NCI-H2107 treated with DMSO at 0.1 percent for 48 hours (cell line): Measurements from ENCODE around the gene ZFYVE28.
"Not testable (repeated sequence)": the region's sequence is repeated elsewhere in the genome, so short reads cannot be mapped to it uniquely, and the experiment has no call there.

ENCODE experiments used
- DNase-seq: peaks from one replicate; lab custom pipeline; 2025; ENCODE audit not compliant: unreplicated experiment; lab: John Stamatoyannopoulos, UW

ZFYVE28 gene

GRCh38 chr4:2393353-2394270 lies 24.8 kb downstream of the ZFYVE28 start:
- no peak for DNase-seq

DNA sequence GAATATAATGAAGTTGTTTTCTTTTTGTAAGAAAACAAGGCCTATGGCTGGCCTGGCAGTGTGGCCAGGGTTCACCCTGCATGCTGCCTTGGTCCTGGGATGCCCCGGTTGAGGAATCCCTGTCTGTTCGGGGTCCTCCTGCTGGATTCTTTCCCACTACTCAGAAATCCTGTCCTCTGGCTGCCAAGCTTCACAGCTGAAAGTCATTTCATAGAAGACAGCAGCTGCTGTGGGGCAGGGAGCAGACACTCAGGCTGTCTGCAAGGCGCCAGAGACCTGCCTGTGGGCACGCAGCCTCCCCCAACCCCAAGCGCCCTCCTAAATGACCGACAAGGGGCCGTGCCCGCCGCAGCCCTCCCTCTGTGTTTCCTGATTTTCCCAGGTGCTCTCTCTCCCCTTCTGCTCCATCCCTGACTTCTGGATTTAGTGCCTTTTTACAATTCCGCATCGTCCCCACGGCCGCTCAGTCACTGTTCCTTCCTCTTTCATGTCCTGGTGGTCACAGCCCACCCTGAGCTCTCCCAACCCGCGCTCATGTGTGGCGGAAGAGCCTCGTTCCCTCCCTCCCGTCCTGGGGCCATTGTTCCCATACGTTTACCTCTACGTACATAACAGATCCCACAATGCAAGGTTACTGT lies 27.5 kb downstream of the ZFYVE28 start:
- no peak for DNase-seq

DNA sequence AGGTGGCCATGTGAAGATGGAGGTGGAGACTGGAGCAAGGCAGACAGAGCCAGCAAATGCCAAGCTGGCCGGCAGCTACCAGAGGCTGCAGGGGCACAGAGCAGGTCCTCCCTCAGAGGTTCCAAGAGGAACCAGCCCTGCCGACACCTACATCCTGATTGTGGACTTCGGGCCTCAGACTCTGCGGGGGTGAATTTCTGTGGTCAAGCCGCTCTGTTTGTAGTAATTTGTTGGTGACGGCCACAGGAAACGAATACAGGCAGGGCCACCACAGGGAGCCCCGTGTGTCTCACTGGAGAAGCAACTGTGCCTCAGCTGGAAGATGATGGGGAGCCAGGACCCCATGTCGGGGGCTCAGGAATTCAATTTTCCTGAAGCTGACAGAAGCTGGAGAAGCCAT lies 28.3 kb downstream of the ZFYVE28 start:
- no peak for DNase-seq

- no peak for DNase-seq
These were observed 28.8 kb downstream of the ZFYVE28 start for GRCh38 chr4:2389691-2390090.

- DNase-seq: no peak
These were observed 29.8 kb downstream of the ZFYVE28 start for GRCh38 chr4:2388429-2389182.

- DNase-seq: no peak
These were observed 30.6 kb downstream of the ZFYVE28 start for GRCh38 chr4:2387829-2388228.

GRCh38 chr4:2387218-2387617 lies 31.2 kb downstream of the ZFYVE28 start:
- no peak for DNase-seq

GRCh38 chr4:2386717-2387116 lies 31.7 kb downstream of the ZFYVE28 start:
- no peak for DNase-seq

GRCh38 chr4:2385516-2385915 lies 32.9 kb downstream of the ZFYVE28 start:
- DNase-seq: no peak

DNA sequence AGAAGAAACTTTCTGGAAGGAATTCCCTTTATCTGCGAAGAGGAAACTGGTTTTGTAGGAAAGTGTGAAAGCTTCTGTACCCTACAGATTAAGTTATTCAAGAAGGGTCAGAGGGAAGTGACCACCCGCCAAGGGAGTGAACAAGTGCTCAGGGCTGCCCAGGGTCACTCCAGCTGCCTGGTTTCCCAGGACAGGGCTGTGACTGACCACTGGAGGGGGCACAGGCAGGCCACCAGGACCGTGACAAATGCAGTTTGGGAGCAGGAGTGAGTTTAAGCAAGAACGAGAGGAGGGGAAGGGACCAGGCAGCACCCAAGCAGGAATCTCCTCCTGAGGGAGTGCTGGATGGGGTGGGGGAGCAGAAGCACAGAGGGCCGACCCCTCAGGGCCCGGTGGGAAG lies 34.2 kb downstream of the ZFYVE28 start:
- no peak for DNase-seq

GRCh38 chr4:2383760-2384159 lies 34.7 kb downstream of the ZFYVE28 start:
- DNase-seq: no peak

DNA sequence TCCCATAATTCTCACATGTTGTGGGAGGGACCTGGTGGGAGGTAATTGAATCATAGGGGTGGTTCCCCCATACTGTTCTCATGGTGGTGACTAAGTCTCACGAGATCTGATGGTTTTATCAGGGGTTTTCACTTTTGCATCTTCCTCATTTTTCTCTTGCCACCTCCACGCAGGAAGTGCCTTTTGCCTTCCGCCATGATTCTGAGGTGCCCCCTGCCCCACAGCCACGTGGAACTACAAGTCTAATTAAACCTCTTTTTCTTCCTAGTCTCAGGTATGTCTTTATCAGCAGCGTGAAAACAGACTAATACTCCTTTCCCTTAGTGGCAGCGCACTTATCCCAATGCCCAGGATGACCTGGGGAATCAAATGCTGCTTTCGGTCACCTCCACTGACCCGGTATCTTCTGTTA lies 35.2 kb downstream of the ZFYVE28 start:
- not testable (repeated sequence) for DNase-seq

- DNase-seq: not testable (repeated sequence)
These were observed 35.7 kb downstream of the ZFYVE28 start for GRCh38 chr4:2382769-2383202.

DNA sequence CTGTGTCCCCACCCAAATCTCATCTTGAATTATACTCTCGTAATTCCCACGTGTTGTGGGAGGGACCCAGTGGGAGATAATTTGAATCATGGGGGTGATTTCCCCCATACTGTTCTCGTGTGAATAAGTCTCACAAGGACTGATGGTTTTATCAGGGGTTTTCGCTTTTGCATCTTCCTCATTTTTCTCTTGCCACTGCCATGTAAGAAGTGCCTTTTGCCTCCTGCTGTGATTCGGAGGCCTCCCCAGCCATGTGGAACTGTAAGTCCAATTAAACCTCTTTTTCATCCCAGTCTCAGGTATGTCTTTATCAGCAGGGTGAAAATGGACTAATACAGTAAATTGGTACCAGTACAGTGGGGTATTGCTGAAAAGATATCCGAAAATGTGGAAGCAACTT lies 37.9 kb downstream of the ZFYVE28 start:
- not testable (repeated sequence) for DNase-seq

DNA sequence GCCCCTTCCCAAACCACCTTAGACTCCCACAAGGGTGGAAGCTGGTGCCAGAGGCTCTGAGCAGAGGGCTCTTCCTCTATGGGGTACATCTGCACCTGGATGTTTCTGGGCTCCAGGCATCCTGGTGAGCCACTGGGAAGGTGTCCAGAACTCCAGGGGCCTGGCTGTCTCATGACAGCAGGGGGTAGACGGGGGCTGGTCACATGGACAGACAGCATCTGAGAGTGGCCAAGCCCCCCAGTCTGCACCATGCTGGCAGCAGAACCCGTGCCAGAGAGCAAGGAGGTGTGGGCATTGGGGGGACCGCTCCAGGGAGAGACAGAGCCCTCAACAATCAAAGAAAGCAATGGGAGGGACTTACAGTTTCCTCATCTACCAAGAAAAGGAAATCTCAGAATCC lies 39.5 kb downstream of the ZFYVE28 start:
- DNase-seq: no peak

DNA sequence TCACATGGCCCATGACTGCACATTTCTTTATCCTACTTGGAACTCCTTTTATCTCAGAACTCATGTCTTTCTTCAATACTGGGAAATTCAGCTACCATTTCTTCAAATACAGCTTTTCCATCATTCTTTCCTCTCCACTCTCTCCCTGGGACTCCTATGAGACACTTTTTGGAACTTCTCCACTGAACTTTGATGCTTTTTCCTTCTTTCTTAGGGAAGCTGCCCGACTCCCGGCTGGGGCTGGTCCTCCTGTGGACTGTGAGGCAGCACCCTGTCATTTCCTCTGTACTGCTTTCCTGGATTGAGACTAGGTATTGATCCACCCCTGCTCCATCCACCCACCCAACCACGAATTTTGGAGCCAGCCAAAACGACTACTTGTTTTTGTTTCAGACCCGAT lies 40.0 kb downstream of the ZFYVE28 start:
- no peak for DNase-seq

GRCh38 chr4:2377241-2377640 lies 41.2 kb downstream of the ZFYVE28 start:
- no peak for DNase-seq

DNA sequence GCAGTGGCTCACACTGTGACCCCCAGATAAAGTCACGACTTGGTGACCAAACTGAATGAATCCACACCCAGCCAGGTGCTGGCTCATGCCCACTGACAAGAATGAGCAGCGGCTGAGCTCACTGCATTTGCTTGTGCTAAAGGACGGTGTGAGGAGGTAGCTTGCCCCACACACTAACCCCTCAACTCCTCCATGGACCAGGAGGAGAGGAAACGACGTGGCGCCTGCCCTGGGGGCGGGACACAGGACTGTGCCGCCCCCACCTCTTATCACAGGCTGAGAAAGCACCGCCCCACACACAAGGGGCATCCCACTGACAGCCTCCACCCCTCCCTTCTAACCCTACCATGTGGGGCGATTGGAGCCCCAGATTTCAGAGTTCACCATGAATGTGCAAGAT lies 43.0 kb downstream of the ZFYVE28 start:
- no peak for DNase-seq

- no peak for DNase-seq
These were observed 44.9 kb downstream of the ZFYVE28 start for GRCh38 chr4:2373532-2373931.

- DNase-seq: no peak
These were observed 45.9 kb downstream of the ZFYVE28 start for GRCh38 chr4:2372488-2373030.

DNA sequence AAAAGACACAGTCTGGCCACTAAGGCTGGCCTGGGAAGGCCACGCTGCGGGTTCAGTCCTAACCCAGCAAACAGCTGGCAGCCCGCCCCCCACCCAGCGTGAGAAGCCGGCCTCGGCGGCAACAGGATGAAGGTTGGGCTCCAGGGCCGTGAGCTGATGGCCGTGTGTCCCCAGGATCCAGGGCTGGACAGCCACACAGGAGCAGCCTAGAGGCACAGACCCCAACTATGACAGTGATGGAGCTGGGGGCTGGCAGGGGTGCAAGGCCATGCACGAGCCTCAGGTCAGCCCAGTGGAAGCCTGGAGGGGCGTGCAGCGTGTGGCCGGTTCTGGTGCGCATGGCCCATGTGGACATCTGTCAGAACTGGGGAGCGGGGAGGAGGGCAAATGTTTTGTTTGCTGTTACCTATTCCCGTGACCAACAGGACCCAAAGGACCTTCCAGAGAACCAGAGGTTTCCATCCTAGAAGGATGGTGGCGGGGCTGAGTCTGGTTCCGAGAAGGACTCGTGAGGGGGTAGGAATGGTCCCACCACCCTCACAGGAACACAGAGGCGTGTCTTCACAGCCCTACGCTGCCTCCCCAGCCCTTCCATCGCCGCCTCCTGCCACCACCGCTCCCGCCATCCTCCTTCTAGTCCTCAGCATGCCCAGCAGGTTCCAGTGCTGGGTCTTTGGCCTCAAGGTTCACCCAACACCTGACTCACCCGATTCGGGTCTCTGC lies 46.5 kb downstream of the ZFYVE28 start:
- no peak for DNase-seq
